Right lobe of liver (tissue), 6 donors: ENCODE measurements around the gene CCND3. TPM values are rescaled to one million over a fixed set of nuclear protein-coding genes. Genes with fewer than 3 reads are reported as not detected.

ENCODE experiments used
- ATAC-seq, 4 donors: fragments of 200-7000 bp; cut with Tn5 transposase; one replicate each; pipeline ENCODE4 v1.9.1; 2020; ENCODE audit warnings: mild to moderate bottlenecking in 4 of 4, moderate library complexity in 4 of 4
- DNase-seq, 3 donors: peaks; one replicate each; pipeline ENCODE4 v3.0.0-alpha.2; 2020
- H3K27ac ChIP-seq, 3 donors: fragments of 200-600 bp; one replicate each; pipeline ENCODE4 v1.8.0; 2022
- H3K27me3 ChIP-seq, 2 donors: fragments of 200-600 bp; one replicate each; pipeline ENCODE4 v1.8.0; 2022
- H3K36me3 ChIP-seq, 4 donors: fragments of 200-600 bp; sonication (generic) in 1 of 4; one replicate each; pipeline versions ENCODE4 v1.5.1 to v1.8.0; 2017 to 2022; ENCODE audit warnings: control low read depth in 1 of 4
- H3K4me1 ChIP-seq, 4 donors: fragments of 200-600 bp; sonication (generic) in 1 of 4; one replicate each; pipeline versions ENCODE4 v1.5.1 to v1.8.0; 2017 to 2022; ENCODE audit warnings: control low read depth in 1 of 4
- H3K4me3 ChIP-seq, 3 donors: fragments of 200-600 bp; one replicate each; pipeline ENCODE4 v1.8.0; 2022
- H3K9me3 ChIP-seq, 4 donors: fragments of 200-600 bp; sonication (generic) in 1 of 4; one replicate each; pipeline versions ENCODE4 v1.5.1 to v1.8.0; 2017 to 2022; ENCODE audit warnings: control low read depth in 1 of 4
- POLR2A ChIP-seq: fragments of 450-650 bp; IDR thresholded peaks from one replicate; pipeline ENCODE4 v1.6.1; 2017; ENCODE audit warnings: antibody characterized with exemption, mild to moderate bottlenecking
- WGBS: methylation state at CpG from one replicate; pipeline ENCODE4 v1.1.6; 2018; ENCODE audit warnings: low coverage, low lambda C conversion rate; ENCODE audit not compliant: insufficient coverage; ENCODE audit errors: missing lambda C conversion rate; 5-methylcytosine and 5-hydroxymethylcytosine counted together
- intact Hi-C, 2 donors: fragments of 100-400 bp; cut with DNase I; formaldehyde crosslinking; loops; one replicate each; pipeline versions ENCODE4 v1.11.2 to v1.14.1; 2022
- total RNA-seq, 6 experiments: library from RNA; depleted of rRNA in 2 of 6; stranded (reverse); fragments of >200 nt in 2 of 6; fragmentation: NEBNext Ultra II Directional in 3 of 6; extraction: Animal tissue kit (Norgen Biotek cat#: 25700) in 3 of 6; gene quantifications; one replicate each; pipeline versions ENCODE4 v1.1.0 to v1.2.4, GENCODE V29; 2016 to 2023
- TF ChIP-seq, protein P1 (sequence below), 4 donors: fragments of 200-600 bp in 3 of 4; fragments of 450-650 bp in 1 of 4; IDR thresholded peaks; one replicate each; pipeline versions ENCODE4 v1.5.1 to v1.8.0; 2016 to 2022; ENCODE audit warnings: antibody characterized with exemption in 4 of 4, mild to moderate bottlenecking in 2 of 4
- donor health status: DM: no; HTN: yes; CAD: no.
- donor health status: DM: no; HTN: no; CAD: no.
- donor health status: DM: no; HTN: no; CAD: no.
- donor health status: DM: no; HTN: yes; CAD: no.
- donor health status: DM: no; HTN: yes; CAD: no.

Gene CCND3
- total RNA-seq, 6 experiments from 2014 or later, result 11.3 to 51.9 (median 14.2) TPM

DNA sequence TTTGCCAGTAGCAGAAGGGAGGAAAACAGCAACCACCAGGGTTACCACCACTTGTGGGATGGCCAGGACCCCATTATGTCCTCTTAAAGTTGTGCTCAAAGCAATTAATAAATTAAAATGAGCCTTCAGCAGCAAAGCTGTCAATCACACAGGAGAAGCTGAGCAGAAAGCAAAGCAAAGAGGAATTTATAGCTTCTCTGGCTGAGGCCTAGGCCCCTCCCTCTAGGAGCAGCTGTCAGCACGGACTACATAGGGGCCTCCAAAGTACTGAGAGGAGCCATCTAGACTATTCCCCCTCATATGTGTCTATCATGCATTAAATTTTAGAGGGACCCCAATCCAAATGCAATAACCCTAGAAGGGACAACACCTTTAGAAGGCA, 6.4 kb downstream of the CCND3 start:
- no peak for TF ChIP-seq POLR2A
- TF ChIP-seq, protein P1, sequence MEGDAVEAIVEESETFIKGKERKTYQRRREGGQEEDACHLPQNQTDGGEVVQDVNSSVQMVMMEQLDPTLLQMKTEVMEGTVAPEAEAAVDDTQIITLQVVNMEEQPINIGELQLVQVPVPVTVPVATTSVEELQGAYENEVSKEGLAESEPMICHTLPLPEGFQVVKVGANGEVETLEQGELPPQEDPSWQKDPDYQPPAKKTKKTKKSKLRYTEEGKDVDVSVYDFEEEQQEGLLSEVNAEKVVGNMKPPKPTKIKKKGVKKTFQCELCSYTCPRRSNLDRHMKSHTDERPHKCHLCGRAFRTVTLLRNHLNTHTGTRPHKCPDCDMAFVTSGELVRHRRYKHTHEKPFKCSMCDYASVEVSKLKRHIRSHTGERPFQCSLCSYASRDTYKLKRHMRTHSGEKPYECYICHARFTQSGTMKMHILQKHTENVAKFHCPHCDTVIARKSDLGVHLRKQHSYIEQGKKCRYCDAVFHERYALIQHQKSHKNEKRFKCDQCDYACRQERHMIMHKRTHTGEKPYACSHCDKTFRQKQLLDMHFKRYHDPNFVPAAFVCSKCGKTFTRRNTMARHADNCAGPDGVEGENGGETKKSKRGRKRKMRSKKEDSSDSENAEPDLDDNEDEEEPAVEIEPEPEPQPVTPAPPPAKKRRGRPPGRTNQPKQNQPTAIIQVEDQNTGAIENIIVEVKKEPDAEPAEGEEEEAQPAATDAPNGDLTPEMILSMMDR (IDR thresholded peaks at IDR 0.05), result no peak
- intact Hi-C loops, result loop anchor here in 1 of 2 donors (10.0 kb wide), 1 partner anchor 110 kb away; no protein-coding TSS in a partner anchor
- Histone ChIP-seq H3K27me3 (no peaks in the 10 kb centered on the region), H3K9me3 (no peaks in the 10 kb centered on the region), H3K36me3 (peaks cover 0 to 57% (median 26%) of the 10 kb centered on the region in 4 donors), H3K27ac (no peak overlapping the region), H3K4me3 (no peak overlapping the region), H3K4me1 (peaks cover 0 to 5% (median 0%) of the 10 kb centered on the region in 4 donors)
- DNase-seq (no peak), ATAC-seq (no peak)
- WGBS, result 50% methylated on average over 1 of the region's 1 CpG

DNA sequence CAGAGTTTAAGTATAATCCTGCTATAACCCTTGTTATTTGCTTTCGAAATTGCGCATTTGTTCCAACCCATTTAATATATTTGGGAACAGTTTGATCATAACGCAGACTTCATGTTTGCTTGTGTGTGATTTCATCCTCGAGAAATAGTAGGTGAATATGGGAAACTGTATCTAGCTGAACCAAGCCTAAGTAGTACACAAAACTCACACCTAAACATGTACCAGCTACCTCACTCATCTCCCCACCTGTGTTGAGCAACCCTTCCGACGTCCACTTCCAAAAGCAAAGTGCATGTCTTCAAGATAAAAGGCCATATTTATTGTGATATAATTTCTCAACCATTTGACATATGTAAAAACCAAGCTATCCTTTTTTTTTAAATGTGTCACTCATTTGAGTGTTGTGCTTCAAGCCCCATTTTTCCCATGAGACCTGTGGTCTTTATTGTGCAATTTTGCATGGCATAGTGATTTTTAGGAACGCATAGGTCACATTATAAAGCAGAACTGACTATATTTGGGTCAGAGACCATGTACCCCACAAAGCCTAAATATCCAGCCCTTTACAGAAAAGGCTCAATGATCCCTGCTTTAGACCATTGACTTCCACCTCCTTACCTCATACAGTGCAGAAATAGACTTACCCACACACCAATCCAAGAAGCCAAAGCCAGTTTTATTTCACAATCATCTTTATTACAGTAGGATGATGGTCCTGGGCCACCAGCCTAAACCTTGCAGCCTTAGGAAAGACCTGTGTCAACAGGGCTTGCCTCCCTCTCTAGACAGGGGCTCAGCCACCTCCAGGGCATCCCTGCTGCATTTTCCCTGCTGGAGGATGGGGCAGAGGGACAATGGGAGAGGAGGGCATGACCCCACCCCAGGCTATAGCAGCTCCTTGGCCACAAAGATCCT, 7.1 kb downstream of the CCND3 start:
- DNase-seq (no peak), ATAC-seq (no peak)
- H3K36me3 ChIP-seq, result peaks cover 0 to 64% (median 28%) of the 10 kb centered on the region in 4 donors
- H3K27me3 ChIP-seq, result no peaks in the 10 kb centered on the region
- H3K9me3 ChIP-seq, result no peaks in the 10 kb centered on the region
- H3K4me1 ChIP-seq, result peaks cover 0 to 4% (median 0%) of the 10 kb centered on the region in 4 donors
- TF ChIP-seq, protein P1 (IDR thresholded peaks at IDR 0.05), result no peak
- TF ChIP-seq POLR2A, result no peak
- H3K27ac ChIP-seq, result no peak overlapping the region
- 61% methylated on average over 7 of the region's 7 CpGs for WGBS
- intact Hi-C loops, result loop anchor here in 1 of 2 donors (10.0 kb wide), 1 partner anchor 110 kb away; no protein-coding TSS in a partner anchor
- no peak overlapping the region for H3K4me3 ChIP-seq

DNA sequence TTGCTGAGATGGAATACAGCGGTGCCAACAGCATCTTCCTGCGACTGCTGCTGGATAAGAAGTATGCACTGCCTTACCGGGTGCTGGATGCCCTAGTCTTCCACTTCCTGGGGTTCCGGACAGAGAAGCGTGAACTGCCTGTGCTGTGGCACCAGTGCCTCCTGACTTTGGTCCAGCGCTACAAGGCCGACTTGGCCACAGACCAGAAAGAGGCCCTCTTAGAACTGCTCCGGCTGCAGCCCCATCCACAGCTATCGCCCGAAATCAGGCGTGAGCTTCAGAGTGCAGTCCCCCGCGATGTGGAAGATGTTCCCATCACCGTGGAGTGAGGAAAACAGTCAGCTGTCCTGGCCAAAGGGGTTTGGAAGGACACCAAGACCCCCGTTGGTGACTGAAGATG, 9.2 kb downstream of the CCND3 start:
- intact Hi-C loops, result loop anchor here in 1 of 2 donors (10.0 kb wide), 1 partner anchor 112 kb away; no protein-coding TSS in a partner anchor
- ATAC-seq (no peak), DNase-seq (no peak)
- no peaks in the 10 kb centered on the region for H3K27me3 ChIP-seq
- H3K27ac ChIP-seq, result no peak overlapping the region
- H3K9me3 ChIP-seq, result no peaks in the 10 kb centered on the region
- TF ChIP-seq POLR2A, result no peak
- TF ChIP-seq, protein P1 (IDR thresholded peaks at IDR 0.05), result no peak
- H3K4me1 ChIP-seq, result peaks cover 0 to 4% (median 0%) of the 10 kb centered on the region in 4 donors
- no peak overlapping the region for H3K4me3 ChIP-seq
- WGBS, result 86% methylated on average over 4 of the region's 15 CpGs
- peaks cover 0 to 85% (median 37%) of the 10 kb centered on the region in 4 donors for H3K36me3 ChIP-seq

DNA sequence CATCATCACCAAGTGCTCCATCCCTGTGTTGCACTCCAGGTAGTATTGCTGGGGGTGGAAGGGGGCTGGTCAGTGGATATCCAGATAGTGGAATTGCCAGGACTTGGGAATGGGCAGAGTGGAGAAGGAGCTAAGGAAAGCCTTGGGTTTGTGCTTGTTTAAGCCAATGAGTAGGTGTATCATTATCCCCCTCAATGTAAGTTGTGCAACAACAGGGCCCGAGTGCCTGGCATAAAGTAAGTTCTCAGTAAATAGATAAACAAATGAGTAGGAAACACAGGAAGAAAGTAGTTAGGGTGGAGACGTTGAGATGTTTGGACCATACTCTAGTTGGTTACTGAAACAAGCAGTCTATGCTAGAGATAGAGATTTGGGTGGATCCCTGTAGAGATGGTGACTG, 9.8 kb downstream of the CCND3 start:
- no peak overlapping the region for H3K27ac ChIP-seq
- peaks cover 0 to 89% (median 37%) of the 10 kb centered on the region in 4 donors for H3K36me3 ChIP-seq
- H3K4me1 ChIP-seq, result peaks cover 0 to 4% (median 0%) of the 10 kb centered on the region in 4 donors
- no peak for DNase-seq
- TF ChIP-seq, protein P1 (IDR thresholded peaks at IDR 0.05), result no peak
- TF ChIP-seq POLR2A, result no peak
- H3K9me3 ChIP-seq, result no peaks in the 10 kb centered on the region
- H3K27me3 ChIP-seq, result no peaks in the 10 kb centered on the region
- ATAC-seq, result no peak
- no peak overlapping the region for H3K4me3 ChIP-seq
- 44% methylated on average over 2 of the region's 2 CpGs for WGBS
- intact Hi-C loops, result loop anchor here in 1 of 2 donors (10.0 kb wide), 1 partner anchor 113 kb away; no protein-coding TSS in a partner anchor
